Vagina (tissue), 2 donors: ENCODE measurements around the gene SERP1.

Experiments used
- CTCF ChIP-seq, 3 experiments: fragments of 450-650 bp in 2 of 3; fragments of 200-600 bp in 1 of 3; sonication (generic) in 1 of 3; IDR thresholded peaks; one replicate each; pipeline ENCODE4 v1.5.1; 2017 to 2019; ENCODE audit warnings: antibody characterized with exemption in 3 of 3, mild to moderate bottlenecking in 2 of 3, moderate library complexity in 2 of 3
- POLR2A ChIP-seq, 2 donors: fragments of 450-650 bp; IDR thresholded peaks; one replicate each; pipeline ENCODE4 v1.6.1; 2017; ENCODE audit warnings: antibody characterized with exemption in 2 of 2, mild to moderate bottlenecking in 2 of 2, moderate library complexity in 2 of 2
- POLR2AphosphoS5 ChIP-seq, 2 donors: sonication (generic); formaldehyde crosslinking; IDR thresholded peaks; one replicate each; pipeline ENCODE4 v1.9.0; 2017; ENCODE audit warnings: antibody characterized with exemption in 2 of 2, mild to moderate bottlenecking in 2 of 2, low read depth in 1 of 2; ENCODE audit not compliant: insufficient read depth in 1 of 2

GRCh38 chr3:150588027-150588830 is 41.9 kb upstream of the SERP1 start:
- TF ChIP-seq POLR2A (IDR thresholded peaks at IDR 0.05) = no peak
- no peak for TF ChIP-seq CTCF (IDR thresholded peaks at IDR 0.05)
- no peak for TF ChIP-seq POLR2AphosphoS5 (IDR thresholded peaks at IDR 0.05; ENCODE audit: insufficient read depth in 1 of 2, low read depth in 1 of 2)
